Endometrial microvascular endothelial cells (primary cell): ENCODE results near the gene ZMYND15. TPM values are rescaled to one million over a fixed set of nuclear protein-coding genes. Genes with fewer than 3 reads are reported as not detected.

Source experiments
- in situ Hi-C: cut with HindIII; loops from 2 replicates; pipeline ENCODE4 v1.10.0; 2017; ENCODE audit warnings: low sequenced_read_pairs, low pct_unique_long_range_greater_than_20kb; ENCODE audit errors: inconsistent ontology term
- total RNA-seq: library from RNA; depleted of rRNA; stranded (reverse); fragments of >200 nt; gene quantifications from one replicate; pipeline ENCODE4 v1.2.3, GENCODE V29; 2015; ENCODE audit errors: inconsistent ontology term

Gene ZMYND15
- total RNA-seq, 1 donor from 2014 or later: not detected

- in situ Hi-C loops: no loop called here
Measured at GRCh38 chr17:4771519-4772234, 32.0 kb downstream of the ZMYND15 start, which contains the start of gene TM4SF5. Gene TM4SF5, plus strand, starts transcription at chr17:4771886. Its CDS starts 37 bp downstream, at chr17:4771923.

- in situ Hi-C loops: no loop called here
Measured at GRCh38 chr17:4772235-4772613, 32.6 kb downstream of the ZMYND15 start.

GRCh38 chr17:4777969-4778760, 38.5 kb downstream of the ZMYND15 start:
- in situ Hi-C loops: no loop called here

GRCh38 chr17:4780325-4780955, 40.8 kb downstream of the ZMYND15 start:
- in situ Hi-C loops: no loop called here

GRCh38 chr17:4782652-4783051, 43.0 kb downstream of the ZMYND15 start:
- in situ Hi-C loops: no loop called here

GRCh38 chr17:4785311-4786105, 45.9 kb downstream of the ZMYND15 start:
- in situ Hi-C loops: no loop called here

- in situ Hi-C loops: no loop called here
Measured at GRCh38 chr17:4786106-4786511, 46.5 kb downstream of the ZMYND15 start, which contains the start of gene VMO1. Gene VMO1, minus strand, starts transcription at chr17:4786364. Its CDS starts 12 bp downstream, at chr17:4786352.

- in situ Hi-C loops: no loop called here
Measured at GRCh38 chr17:4786516-4786915, 46.9 kb downstream of the ZMYND15 start.

GRCh38 chr17:4788159-4788806, 48.6 kb downstream of the ZMYND15 start:
- in situ Hi-C loops: no loop called here

- in situ Hi-C loops: no loop called here
Measured at GRCh38 chr17:4788807-4789700, 49.4 kb downstream of the ZMYND15 start, which contains the start of gene GLTPD2. Gene GLTPD2, plus strand, starts transcription at chr17:4788964. Its CDS starts 48 bp downstream, at chr17:4789012.

- in situ Hi-C loops: no loop called here
Measured at GRCh38 chr17:4789701-4789950, 50.0 kb downstream of the ZMYND15 start.

- in situ Hi-C loops: no loop called here
Measured at GRCh38 chr17:4789951-4790704, 50.5 kb downstream of the ZMYND15 start.

GRCh38 chr17:4790705-4791088, 51.1 kb downstream of the ZMYND15 start:
- in situ Hi-C loops: no loop called here

GRCh38 chr17:4795168-4795567, 55.5 kb downstream of the ZMYND15 start:
- in situ Hi-C loops: no loop called here
